HG03460 (cell line): ENCODE measurements around the gene ARHGEF28.

Experiments
- ATAC-seq: cut with Tn5 transposase; IDR thresholded peaks from one replicate; pipeline ENCODE4 v1.9.1; 2021; ENCODE audit not compliant: unreplicated experiment

ARHGEF28 gene

DNA sequence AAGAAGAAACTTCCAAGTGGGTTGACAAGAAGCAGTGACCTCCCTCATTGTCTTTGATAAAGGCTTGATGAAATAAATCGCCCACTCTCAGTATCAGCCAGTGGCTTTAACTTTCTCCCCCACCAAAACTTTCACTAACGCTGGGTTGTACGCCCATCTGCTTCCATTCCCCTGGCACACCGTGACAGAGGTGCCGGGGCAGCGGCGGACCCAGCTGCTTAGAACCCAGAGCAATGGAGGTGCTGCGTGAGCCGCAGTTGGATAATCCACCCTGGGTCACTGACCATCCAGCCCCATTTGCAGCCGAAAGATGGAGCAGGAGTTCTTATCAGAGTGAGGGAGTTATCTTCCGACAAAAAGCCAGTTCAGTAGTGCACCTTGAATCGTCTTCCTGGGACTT, 270.7 kb downstream of the ARHGEF28 start:
- ATAC-seq, result no peak

DNA sequence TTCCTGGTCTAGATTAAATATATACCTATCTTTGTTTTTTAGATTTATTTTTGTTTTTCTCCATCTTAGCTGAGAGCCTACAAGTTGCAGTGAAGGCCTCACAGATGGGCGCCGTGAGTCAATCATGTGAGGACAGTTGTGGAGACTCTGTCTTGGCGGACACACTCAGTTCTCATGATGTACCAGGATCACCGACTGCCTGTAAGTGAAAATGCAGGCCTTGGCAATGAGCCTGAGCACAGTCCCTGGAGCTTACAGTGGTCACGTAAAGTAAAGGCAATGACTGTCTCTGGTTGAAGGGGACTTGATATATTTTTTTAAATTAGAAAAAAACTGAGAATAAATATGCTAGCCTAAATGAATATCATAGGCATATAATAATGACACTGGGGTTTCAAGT, 271.9 kb downstream of the ARHGEF28 start:
- ATAC-seq, result no peak

DNA sequence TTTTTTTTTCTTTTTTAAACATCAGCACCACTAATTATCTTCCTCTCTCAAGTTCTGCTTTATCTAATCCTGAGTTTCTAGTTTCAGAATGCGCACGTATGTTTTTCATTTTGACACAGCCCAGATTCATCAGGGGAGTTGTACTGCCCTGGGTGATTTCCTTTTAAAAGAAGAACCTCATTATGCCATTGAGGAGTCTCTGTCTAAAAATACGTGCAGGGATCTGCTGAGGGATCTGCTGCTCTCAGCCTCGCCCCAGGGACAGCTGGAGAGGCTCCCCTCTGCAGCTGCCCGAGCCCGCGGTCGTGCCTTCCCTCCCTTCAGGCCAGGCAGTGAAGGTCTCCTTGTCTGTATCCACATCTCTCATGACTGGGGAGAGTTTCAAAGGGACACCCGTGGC, 273.1 kb downstream of the ARHGEF28 start:
- ATAC-seq, result peak; percentile 76

- no peak for ATAC-seq
Observed at GRCh38 chr5:73899916-73900315, 273.9 kb downstream of the ARHGEF28 start.

DNA sequence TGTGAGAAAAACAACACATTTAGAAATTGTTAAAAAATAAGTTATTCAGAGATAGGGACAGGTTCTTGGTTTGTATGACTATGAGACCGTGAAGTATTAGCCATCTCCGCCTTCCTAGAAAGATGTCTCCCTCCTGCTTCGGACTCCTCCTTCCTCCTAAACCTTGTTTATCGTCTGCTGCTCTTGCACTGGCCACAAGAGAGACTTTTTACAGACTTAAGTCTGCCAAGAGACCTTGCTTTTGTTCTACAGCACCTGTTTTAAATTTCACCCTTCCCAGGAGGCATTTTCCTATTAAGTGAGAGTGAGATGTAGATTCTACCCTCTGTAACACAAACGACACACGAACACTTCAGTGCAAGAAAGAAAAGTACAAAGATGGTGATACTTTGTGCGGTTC, 274.6 kb downstream of the ARHGEF28 start:
- ATAC-seq, result no peak

DNA sequence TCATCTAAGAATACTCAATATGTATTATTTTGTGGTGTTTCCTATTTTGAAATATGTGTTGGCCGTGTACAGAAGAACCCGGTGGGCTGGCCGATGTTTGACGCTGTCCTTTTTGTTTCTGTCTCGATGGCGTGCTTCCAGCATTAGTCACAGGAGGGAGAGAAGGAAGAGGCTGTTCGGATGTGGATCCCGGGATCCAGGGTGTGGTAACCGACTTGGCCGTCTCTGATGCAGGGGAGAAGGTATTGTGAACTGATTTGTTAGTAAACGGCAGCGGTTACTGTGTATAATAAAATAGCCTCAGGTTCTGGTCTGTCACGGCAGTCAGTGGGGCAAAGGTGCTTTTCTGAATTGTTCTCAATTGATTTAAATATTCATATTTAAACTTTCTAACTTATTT, 275.0 kb downstream of the ARHGEF28 start:
- no peak for ATAC-seq

- no peak for ATAC-seq
Observed at GRCh38 chr5:73901455-73901854, 275.5 kb downstream of the ARHGEF28 start.

DNA sequence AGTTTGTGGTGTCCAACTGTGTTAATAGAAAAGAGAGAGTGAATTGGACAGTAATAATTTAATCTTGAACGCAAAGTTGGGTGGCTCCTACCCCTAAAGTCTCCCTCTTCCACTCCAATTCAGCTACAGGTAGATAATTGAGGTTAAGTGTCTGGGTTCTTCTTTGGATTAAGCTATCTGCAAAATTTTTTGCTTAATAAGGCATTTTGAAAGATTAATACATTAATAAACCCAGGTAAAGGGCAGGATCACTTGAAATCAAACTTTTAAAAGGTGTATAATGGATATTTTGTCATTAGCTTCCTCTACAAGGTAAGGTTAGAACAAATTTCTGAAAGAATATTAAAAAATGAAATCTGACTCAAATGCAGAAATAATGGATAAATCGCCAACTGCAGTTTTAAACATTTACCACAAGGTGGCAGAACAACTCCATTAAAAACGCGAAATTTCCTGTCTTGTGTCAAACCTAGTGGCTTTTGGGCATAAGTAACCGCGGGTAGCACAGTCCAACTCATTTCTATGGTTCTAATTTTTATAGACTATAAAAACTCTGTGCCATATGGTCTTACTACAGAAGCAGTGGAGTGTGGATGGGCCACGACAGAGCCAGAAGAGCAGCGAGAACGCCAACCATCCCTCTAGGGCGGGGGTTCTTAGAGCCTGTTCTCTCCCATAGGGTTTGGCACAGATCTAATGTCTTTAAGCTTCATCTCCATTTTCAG, 276.5 kb downstream of the ARHGEF28 start:
- no peak for ATAC-seq

DNA sequence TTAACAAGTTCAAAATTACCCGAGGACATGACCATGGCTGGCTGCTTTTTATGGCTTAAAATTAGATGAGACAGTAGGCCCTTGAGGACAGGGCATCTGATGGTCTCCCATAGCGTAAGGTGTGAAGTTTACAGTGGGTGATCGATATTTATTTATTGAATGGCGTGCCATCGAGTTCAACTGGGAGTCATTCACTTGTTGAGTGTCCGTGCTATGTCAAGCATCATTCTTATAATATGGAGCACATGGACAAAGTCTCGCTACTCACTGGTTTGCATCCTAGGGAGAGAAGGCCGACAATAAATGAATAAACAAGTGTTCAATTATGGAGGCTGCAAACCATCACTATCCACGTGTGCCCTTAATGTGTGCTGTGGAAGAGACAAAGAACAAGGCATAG, 277.2 kb downstream of the ARHGEF28 start:
- no peak for ATAC-seq

DNA sequence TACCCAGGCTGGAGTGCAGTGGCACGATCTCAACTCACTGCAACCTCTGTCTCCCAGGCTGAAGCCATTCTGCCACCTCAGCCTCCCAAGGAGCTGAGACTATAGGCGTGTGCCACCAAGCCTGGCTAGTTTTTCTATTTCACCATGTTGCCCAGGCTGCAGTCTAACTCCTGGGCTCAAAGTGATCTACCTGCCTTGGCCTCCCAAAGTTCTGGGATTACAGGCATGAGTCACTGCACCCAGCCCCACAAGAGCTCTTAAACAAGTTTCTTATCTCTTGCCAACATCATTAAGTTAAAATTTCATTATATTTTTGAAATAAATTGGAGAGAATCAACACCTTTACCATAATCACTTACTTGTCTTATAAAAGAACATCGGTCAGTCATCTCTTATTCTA, 280.3 kb downstream of the ARHGEF28 start:
- no peak for ATAC-seq

DNA sequence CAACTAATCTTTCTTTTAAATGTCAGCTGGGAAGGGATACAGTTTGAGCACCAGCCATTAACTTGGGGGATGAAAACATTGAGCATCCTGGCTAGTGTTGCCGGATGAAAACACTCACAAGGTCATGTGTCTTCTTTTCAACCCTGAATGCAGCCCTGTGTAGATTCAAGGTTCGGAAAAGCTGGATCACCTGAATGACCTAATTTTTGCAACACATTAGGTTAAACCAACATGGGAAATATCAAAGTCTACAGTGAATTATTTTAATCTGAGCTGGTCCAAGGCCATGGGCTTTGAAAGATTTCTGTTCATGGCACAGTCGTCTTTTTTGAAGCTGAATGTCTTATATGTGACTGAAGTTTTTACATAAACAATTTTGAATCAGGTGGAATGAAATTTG, 281.2 kb downstream of the ARHGEF28 start:
- ATAC-seq, result no peak

- no peak for ATAC-seq
Observed at GRCh38 chr5:73908395-73908794, 282.4 kb downstream of the ARHGEF28 start.

DNA sequence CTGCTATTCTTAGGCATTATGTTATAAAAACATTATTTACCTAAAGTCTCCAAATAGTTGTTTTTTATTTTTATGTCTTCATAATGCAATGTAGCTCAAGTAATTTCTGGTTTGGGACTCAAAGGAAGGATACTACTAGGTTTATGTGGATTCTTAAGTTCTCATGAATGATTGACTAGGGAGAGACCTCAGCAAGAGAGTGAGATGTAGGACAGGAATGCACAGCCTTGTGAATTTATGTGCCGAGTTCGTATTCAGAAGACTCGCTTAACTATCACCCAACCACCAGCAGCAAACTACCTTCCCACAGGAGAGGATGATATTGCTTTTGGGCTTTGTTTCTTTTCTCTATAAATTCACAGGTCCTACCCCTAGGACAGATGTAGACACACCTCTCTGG, 282.9 kb downstream of the ARHGEF28 start:
- no peak for ATAC-seq

- ATAC-seq, result no peak
Observed at GRCh38 chr5:73909474-73909873, 283.5 kb downstream of the ARHGEF28 start.

- no peak for ATAC-seq
Observed at GRCh38 chr5:73911761-73912393, 285.9 kb downstream of the ARHGEF28 start.

- ATAC-seq, result no peak
Observed at GRCh38 chr5:73912821-73913271, 286.9 kb downstream of the ARHGEF28 start.

GRCh38 chr5:73913971-73914370, 288.0 kb downstream of the ARHGEF28 start:
- no peak for ATAC-seq

DNA sequence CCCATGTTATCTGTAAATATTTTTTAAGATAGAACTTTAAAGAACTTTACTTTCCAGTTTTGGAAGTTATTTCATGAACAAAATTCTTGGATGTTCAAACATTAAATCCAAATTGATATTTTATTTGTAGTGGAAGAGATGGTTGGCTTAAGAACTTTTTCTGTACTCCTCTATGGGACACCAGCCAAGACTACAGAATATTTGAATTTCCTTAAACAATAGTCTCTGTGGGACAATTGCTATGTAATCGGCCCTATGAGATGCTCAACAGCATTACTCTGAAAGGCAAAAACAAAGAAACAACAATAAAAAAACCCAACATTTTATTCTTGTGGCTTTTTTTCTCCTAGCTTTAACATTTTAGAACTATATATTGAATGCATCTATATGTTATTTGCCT, 289.3 kb downstream of the ARHGEF28 start:
- no peak for ATAC-seq

DNA sequence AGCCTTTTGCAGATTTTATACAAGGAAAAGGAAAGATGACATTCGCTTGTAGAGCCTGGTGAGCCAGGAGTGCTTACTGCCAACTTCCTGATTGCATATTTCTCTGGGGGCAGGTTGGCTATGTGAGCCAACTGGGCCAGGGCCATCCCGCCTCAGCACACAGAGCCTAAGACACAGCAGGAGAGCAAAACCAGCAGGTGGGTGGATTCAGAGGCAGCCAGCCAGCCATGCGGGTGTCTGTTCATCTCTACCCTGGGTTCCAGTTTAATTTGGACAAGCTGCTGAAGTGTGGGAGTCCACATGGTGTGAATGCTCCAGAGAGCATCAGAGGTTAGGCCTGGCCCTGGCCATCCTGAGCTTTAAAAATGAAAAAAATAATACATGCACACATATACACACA, 291.4 kb downstream of the ARHGEF28 start:
- ATAC-seq, result no peak

GRCh38 chr5:73917891-73918290, 291.9 kb downstream of the ARHGEF28 start:
- ATAC-seq, result no peak

GRCh38 chr5:73918791-73919221, 292.8 kb downstream of the ARHGEF28 start:
- no peak for ATAC-seq

DNA sequence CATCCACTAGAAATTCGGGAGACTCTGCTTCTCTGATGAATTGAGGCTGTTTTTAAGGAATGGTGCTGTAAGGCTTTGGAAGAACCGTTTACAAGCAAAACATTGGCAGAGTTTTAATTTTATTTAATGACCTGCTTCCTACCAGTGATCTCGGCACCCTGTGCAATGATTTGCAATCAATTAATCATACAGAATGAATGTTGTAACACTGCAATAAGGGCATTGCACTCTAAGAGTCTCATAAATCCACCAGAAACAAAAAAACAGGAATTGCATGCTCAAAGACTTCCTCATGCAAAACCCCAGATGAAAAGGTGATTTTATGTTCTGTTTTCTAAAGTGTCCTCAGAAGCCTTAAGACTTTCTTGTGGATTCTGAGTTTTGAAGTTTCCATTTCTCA, 295.7 kb downstream of the ARHGEF28 start:
- ATAC-seq, result no peak

DNA sequence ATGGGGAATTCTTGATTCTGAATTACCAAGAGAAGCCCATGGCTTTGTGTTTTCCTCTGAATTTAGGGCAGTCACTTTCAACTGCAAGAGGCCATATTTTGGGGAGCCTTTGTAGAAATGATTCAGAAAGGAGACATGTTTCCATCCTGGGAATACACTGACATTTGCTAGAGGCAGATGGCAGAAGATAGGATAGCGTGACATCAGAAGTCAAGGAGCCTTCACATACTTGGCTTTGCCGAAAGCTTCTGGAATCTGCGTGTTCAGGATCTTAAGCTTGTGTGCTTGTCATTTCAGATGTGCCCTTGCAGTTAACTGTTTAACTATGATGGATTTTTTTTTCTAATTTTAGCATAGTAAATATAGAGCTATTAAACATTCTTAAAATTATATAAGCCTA, 296.2 kb downstream of the ARHGEF28 start:
- no peak for ATAC-seq
